HS-27A (cell line): ENCODE data around the gene MMP17.

Experiments used
- DNase-seq: peaks from one replicate; pipeline ENCODE4 v3.0.0-alpha.2; 2012; ENCODE audit warnings: low read depth, missing footprints

The MMP17 gene

DNA sequence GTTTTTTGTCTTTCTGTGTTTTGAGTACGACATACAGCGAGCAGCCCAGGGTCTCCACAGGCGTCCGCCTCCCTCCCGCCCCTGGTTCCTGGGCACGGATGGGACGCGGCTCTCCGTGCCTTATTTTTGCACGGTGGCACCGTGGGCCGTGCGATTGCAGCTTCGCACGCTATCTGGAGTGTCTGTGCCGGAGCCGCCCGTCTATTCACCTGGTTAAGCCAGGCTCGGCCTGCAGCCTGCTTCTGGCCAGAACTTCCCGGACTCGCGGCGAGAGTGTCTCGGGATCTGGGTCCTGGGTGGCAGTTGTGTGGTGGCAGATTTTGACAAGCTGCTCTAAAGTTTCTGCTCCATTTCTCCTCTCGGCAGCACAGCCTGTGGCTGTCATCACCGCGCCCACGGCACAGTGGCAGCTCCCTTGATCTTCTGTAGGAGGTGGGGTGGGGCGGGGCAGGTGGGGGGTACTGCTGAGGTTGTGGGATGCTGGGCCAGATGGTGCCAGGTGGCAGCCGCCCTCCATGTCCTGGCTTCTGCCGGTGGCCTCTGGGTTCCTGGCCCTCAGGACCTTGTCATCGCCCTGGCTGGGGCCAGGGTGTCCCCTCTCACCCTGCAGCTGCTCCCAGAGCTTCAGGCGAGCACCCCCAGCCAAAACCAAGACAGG is 2.9 kb downstream of the MMP17 start:
- no peak for DNase-seq

DNA sequence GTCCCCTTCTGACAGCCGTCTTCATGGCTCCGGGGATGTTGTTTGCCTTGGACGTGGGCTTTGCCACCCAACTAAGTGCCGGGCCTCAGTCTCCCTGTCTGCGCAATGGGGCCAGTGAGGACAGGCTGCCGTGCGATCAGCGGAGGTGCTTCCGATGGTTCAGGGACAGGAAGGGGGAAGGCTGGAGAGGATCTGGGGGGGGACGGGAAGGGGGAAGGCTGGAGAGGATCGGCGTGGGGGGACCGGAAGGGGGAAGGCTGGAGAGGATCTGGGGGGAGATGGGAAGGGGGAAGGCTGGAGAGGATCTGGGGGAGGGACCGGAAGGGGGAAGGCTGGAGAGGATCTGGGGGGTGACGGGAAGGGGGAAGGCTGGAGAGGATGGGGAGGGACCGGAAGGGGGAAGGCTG is 3.4 kb downstream of the MMP17 start:
- DNase-seq: no peak

DNA sequence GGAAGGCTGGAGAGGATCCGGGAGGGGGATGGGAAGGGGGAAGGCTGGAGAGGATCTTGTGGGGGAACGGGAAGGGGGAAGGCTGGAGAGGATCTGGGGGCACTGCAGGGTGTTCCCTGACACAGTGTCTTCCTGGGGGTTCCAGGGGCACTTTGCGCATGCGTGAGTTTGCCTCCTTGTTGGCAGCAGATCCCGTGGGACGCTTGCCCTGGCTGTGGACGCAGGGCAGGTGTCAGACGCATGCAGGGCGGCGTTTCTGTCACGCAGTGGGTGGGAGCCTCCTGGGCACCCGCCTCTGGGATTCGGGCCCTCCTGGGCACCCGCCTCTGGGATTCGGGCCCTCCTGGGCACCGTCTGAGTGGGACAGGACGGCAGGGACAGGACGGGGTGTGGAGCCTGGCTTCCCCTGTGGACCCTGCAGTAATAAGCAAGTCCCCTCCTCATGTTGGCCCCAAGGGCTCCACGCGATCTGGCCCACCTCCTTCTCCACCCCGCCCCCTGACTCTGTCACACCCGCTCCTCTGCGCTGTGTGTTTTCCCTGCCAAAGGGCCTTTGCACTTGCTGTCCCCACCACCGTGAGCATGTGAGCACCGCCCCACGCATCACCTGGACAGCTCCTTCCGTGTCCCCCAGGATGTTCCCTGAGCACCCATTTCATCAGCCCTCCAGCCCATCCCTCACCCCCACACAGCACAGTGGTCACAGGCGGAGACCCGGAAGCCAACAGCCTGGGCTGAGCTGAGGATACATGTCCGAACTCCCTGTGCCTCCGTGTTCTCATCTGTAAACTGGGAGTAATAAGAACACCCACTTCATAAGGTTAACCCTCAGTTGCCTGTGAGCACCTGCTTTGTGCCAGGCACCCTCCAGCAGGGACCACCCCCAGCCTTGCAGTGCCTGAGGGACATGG is 4.4 kb downstream of the MMP17 start:
- no peak for DNase-seq

DNA sequence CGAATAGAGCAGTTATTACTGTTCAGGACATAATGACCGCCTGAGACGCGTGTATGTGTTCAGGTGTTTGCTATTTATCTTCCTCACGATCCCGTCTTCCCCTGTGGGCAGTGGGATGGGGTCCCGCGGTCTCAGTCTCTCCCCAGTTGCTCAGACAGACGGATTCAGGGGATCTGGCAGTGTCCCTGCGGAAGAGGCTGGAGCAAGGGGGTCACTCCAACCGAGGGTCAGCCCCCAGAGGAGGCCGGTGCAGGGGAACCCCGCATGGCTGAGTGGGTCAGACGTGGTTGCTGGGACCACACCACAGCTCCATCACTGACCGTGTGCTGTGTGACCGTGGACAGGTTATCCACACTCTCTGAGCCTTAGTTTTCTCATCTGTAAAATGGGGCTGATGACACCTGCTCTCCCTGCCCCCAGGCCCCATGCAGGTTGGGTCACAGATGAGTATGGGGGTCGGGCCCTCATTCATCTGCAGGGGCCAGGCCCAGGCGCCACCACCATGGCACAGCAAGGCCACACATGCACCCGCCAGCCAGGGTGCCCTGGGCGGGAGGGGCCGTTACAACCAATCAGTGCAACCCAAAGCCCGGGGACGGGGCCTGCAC is 5.2 kb downstream of the MMP17 start:
- no peak for DNase-seq

DNA sequence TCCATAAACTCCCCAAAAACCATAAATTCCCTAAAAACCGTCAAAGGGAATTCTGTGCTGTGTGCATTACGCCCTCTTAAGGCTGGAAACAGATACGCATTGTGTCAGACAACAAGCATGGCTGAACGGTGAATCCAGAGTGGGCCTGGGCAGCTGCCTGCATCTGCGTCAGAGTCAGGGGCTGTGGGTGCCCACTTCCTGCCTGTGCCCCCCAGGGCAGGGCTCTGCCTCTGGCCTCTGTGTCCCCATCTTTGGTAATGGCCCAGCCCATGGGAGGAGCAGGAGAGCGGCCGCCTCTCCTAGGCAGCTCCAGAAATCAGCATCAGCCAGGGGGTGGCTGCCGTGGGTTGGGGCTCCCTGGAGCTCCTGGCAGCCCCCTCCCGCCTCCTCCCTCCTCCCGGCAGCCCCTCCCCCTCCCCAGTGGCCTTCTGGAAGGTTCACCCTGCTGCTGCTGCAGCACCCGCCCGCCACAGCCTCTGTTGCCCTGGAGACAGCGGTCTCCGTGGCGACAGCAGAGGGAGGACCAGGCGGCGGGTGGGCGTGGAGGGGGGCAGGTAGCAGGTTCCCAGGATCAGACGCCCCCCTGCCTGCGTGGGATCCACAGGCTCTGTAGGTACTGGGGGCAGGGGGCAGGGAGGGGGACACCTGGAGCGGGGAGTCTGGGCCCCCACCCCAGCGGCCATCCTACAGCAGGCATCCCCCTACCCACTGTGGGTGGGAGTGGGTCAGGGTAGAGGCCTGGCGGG is 5.9 kb downstream of the MMP17 start:
- no peak for DNase-seq

DNA sequence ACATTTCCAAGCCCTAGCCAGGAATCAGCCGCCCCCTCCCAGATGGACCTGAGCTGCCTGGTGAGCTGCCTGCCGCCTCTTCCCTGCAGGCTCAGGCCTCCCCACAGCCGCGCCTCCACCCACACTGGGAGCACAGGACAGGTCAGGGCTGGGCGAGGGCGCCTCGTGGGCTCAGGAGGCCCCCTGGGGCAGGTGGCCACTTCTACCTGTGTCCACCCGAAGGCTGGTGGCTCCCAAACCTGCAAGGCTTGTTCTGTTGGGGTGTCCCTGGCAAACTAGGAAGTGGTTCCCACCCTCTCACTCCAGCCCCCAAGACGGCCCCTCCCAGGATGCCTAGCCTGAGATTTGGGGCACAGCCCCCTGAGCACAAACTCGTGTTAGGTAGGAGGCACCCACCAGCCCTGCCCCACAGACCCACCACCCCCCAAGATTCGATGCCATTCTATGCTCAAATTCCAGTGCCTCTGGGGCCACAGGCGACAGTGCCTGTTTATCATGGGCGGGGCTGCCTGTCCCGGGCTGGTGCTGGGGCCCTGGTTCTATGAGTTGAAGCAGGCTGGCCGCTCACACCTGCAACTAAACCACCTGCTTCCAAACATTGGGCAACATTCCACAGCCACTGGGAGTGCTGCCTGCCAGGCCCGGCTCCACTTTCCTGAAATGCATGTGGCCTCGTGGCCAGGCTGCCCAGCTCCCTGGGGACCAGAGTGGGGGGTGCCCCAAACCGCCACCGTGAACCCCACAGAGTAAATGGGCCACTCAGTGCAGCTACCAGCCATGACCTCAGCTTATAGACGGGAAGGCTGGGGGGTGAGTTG is 6.8 kb downstream of the MMP17 start:
- DNase-seq: no peak

DNA sequence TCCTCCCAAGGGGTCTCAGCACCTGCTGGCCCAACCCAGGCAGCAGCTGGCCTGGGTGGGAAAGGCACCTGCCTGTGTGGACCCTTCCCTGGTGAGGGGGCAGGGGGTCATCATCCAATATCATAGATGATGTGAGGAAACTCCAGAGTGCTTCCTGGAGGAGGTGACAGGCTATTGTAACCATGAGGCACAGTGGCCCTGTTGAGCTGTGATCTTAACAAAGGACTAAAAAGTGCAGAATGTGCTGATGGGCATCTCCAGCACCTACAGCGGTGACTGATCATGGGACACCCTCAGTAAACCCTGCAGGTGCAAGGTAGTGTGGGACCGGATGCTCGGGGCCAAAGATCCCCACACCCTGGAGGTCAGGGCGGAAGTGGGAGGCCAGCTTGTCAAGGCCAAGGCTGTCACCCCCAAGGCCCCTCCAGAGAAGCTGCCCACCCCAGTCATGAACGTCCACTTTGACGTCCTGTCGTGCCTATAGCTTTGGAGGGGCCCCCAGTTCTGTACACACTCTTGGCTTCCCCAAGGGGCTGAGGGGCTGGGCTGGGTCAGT is 7.5 kb downstream of the MMP17 start:
- DNase-seq: no peak

DNA sequence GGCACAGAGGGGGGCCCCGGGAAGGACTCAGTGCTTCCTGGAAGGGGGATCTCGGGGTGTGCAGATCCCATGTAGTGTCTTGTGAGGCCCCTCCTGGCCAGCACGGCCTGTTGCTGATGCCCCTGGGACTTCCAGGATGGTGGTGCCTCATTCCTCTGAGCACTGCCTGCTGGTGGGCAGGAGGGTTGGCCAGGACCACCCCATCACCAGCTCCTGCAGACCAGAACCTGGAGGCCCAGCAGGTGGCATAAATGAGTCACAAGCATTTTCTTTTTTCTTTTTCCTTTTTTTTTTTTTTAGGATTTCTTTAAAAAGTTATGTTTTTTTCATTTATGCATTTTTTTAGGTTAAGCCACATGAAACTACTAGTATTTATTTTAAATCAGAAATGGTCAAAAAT is 8.0 kb downstream of the MMP17 start:
- DNase-seq: no peak

DNA sequence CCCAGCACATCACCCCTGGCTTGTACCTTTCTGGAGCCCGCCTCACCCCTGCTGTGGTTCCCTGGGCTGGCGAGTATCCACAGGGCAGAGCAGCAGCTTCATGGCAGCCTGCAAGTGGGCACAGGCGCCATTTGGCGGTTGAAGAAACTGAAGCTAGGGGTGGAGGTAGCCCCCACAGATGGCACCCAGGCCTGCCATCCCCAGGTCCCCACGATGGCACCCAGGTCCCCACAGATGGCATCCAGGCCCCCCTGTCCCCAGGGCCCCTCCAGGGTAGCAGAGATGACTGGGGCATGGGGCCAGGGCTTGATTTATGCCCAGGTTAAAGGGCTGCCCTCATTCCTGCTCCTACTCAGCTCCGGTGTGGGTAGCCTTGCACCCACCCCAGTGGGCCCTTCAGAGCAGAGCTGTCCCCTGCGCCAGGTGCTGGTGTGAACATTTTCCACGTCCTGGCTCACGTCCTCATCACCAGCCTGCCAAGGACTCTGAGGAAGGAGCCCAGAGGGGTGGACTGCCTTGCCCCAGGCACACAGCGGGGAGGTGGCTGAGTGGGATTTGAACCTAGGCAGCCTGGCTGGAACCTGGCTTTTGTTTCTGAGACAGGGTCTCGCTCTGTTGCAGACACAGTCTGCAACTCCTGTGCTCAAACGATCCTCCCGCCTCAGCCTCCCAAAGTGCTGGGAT is 8.7 kb downstream of the MMP17 start:
- no peak for DNase-seq

DNA sequence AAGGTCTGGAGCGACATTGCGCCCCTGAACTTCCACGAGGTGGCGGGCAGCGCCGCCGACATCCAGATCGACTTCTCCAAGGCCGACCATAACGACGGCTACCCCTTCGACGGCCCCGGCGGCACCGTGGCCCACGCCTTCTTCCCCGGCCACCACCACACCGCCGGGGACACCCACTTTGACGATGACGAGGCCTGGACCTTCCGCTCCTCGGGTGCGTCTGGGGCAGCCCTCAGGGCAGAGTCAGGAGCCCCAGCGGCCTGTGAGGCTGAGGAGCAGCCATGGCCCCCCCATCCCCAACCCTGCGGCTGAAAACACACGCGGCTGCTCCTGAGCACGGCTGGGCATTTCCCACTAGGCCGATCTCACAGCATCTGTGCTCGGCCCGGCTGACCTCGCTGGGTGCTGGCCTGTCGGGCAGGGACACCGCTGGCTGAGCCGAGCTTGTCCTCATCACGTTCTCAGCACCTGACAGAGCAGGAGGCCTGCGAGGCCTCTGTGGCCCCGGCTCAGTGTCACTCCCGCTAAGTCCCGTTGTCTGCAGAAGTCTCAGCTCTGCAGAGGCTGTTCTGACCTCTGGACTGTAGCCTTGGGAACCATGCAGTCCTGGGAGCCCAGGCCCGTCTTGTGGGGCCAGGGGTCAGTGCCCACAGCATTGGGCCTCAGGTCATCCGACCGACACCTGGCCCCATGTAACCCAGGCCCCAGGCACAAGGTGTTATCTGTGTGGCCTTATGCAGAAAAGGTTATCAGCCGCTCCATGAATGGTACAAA is 12.6 kb downstream of the MMP17 start:
- DNase-seq: no peak

DNA sequence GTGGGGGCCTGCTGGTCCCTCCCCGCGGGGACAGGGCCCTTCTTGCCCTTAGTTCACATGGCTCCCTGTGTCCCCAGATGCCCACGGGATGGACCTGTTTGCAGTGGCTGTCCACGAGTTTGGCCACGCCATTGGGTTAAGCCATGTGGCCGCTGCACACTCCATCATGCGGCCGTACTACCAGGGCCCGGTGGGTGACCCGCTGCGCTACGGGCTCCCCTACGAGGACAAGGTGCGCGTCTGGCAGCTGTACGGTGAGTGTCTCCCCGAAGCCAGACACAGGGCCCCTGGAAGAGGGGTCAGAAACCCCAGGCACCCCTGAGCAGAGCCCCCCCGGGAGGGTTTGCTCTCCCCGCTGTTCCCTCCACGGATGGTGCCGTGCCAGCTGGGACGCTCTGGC is 13.4 kb downstream of the MMP17 start:
- DNase-seq: no peak

DNA sequence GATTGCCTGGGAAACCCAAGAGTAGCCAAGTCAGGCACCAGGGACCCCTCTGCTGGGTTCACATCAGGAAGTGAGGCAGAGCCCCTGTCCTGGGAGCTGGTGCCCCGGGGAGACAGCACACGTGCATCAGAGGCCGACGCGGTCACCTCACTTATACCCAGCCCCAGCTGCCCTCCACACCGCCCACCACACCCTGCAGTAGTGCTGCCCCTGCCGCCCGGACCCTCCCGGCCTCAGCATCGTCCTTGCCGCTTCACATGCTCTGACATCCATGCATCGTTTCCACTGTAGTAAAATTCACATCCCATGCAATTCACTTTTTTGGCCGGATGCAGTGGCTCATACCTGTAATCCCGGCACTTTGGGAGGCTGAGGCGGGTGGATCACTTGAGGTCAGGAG is 14.0 kb downstream of the MMP17 start:
- no peak for DNase-seq

DNA sequence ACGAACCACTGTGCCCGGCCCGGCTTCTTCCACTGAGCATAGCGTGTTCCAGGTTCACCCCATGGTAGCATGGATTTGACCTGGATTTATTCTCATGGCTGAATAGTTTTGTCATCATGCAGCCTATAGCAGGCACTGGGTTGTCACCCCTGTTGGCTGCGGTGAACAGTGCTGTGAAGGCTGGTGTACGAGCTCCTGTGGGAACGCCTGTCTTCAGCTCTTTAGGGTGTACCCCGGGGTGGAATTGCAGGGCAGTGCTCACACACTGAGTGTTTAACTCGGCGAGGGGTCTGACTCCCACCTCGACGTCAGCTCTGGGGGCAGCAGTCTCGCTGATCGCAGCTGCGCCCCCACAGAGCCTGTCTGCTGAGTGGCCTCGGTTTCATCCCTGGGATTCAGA is 15.3 kb downstream of the MMP17 start:
- DNase-seq: no peak

DNA sequence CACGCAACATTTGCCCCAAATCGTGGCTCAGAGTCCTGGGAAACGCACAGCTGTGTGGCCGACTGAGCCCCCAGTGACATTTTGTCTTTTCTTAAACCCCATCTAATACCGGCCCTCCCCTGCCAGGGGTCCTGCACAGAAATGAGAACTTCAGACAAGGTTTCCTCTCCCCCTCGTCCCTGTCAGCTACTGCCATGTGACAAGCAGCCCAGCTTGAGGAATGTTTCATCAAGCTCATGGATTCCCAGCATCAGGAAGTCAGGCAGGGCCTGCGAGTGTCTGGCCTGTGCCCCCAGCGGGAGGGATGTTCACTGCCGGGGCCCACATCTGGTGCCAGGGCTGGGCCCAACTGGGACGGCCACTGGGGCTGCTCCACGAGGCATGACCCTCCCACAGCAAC is 15.9 kb downstream of the MMP17 start:
- no peak for DNase-seq

DNA sequence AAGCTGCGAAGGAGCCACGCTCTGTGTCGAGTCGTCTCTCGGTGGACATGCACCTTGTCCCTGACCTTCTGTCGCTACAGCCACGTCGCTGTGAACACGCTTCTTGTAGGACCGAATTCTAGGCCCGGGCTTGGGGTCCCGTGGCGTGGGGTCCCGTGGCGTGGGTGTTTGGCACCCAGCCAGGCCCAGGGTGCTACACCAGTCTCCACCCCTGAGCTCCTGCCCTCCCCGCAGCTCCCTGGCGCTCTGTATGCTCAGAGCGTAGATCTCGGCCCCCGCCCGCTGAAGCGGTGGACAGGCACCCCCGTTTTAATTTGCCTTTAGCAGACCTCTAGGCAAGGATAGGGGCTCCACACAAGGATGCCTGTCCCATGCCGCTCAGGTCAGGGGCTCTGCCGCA is 16.5 kb downstream of the MMP17 start:
- no peak for DNase-seq

DNA sequence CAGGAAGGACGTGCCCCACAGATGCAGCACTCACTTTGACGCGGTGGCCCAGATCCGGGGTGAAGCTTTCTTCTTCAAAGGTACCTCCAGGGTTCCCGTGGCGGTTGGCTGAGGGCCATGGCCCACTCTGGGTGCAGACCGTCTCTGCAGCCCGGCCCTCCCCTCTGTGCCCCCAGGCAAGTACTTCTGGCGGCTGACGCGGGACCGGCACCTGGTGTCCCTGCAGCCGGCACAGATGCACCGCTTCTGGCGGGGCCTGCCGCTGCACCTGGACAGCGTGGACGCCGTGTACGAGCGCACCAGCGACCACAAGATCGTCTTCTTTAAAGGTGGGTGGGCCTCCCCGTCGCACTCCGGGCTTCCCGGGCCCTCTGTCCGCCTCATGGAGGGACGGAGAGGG is 16.9 kb downstream of the MMP17 start:
- DNase-seq: no peak

DNA sequence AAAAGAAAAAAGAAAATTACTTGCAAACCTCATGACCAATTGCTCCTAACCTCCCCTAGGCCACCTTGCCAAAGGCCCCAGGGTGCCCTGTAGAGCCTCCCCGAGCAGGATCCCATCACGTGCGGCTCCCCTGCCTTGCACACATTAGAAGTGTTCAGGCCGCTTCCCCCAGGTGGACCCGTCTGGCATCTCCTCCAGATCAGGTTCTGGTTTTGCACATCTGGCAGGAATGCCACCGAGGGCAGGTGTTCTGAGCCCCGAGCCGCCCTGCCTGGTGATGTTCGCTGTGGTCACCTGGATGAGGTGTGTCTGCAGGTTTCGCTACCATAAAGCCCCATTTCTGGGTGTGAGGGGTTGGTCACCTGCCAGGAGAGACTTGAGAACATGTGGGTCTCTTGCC is 19.3 kb downstream of the MMP17 start:
- no peak for DNase-seq

DNA sequence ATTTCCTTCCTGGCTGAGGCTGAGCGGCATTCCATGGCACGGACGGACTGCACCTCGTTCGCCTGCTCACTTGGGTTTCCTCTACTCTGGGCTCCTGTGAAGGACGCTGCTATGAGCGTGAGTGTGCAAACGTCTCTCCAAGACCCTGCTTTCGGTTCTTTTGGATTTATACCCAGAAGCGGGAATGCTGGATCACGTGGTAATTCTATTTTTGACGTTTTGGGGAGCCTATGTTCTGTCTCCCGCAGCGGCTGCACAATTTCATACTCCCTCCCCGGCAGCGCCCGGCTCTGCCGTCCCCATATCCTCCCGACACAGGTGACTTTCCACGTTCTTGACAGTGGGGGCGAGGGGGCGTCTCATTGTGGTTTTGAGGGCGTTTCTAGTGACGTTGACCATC is 20.6 kb downstream of the MMP17 start:
- DNase-seq: no peak

DNA sequence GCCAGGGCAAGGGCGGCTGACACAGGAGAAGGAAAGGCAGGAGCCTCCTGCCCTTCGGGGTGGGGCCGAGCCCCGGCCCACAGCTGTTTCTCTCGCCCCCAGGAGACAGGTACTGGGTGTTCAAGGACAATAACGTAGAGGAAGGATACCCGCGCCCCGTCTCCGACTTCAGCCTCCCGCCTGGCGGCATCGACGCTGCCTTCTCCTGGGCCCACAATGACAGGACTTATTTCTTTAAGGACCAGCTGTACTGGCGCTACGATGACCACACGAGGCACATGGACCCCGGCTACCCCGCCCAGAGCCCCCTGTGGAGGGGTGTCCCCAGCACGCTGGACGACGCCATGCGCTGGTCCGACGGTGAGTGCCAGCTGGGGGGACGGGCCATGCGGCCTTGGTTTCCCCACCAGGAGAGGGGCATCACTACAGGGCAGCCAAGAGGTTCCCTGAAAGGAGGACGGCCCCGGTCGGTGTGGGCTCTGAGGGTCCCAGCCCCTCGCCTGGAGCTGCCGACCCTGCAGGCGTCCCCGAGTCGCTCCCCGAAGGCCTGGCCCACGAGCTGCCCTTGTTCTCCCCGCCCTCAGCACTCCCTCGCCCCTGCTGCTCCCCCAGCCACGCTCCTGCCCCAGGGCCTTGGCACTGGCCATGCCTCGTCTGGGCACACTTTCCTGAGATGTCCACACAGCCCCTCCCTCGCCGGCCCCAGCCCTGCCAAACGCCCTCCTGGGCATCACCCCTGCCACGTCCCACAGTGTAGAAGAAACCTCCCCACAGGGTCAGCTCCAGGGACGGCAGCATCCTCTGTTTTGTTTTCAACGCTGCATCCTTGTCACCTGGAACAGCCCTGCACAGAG is 21.7 kb downstream of the MMP17 start:
- no peak for DNase-seq
